Measurements from ENCODE around the gene APOL3. TPM values are rescaled to one million over a fixed set of nuclear protein-coding genes. Genes with fewer than 3 reads are reported as not detected.

The APOL3 gene
- total RNA-seq, 1 experiment from 2014 or later, result not detected

GRCh38 chr22:36182056-36182455, 21.5 kb upstream of the APOL3 start:
- peaks cover 16% of the 10 kb centered on the region for H3K4me1 ChIP-seq (ENCODE audit: insufficient read depth, low read length, poor library complexity, severe bottlenecking)
- no peak overlapping the region for H3K27ac ChIP-seq (ENCODE audit: low read depth, low read length, poor library complexity, severe bottlenecking)
- no peaks in the 10 kb centered on the region for H3K27me3 ChIP-seq (replicated peaks; ENCODE audit: insufficient read depth, low read depth, low read length, poor library complexity)
- no peak overlapping the region for H3K4me3 ChIP-seq (ENCODE audit: low read depth, low read length, poor library complexity, severe bottlenecking)
- H3K36me3 ChIP-seq (ENCODE audit: insufficient read depth, low read length, poor library complexity, severe bottlenecking), result no peaks in the 10 kb centered on the region
- CTCF ChIA-PET, result no interaction called here
- TF ChIP-seq EZH2 (IDR thresholded peaks at IDR 0.05; ENCODE audit: borderline replicate concordance, low read depth, low read length, poor library complexity, severe bottlenecking), result no peak
- no peak for TF ChIP-seq CTCF (conservative IDR thresholded peaks at IDR 0.05; ENCODE audit: low read depth, low read length)
- no TSS peak for BruUV-seq (replicated peaks)
- no peaks in the 10 kb centered on the region for H3K9me3 ChIP-seq (ENCODE audit: low read depth, low read length, poor library complexity, severe bottlenecking)
- POLR2A ChIA-PET (ENCODE audit: low non-redundant PET), result no interaction called here
- DNase-seq (ENCODE audit: low spot score), result no peak
- intact Hi-C loops (cut with micrococcal nuclease; ENCODE audit: unreplicated experiment), result loop anchor here (5.0 kb wide), 1 partner anchor 35 kb away; no protein-coding TSS in a partner anchor

- Histone ChIP-seq H3K27me3 (replicated peaks; ENCODE audit: insufficient read depth, low read depth, low read length, poor library complexity) (no peaks in the 10 kb centered on the region), H3K4me1 (ENCODE audit: insufficient read depth, low read length, poor library complexity, severe bottlenecking) (peaks cover 16% of the 10 kb centered on the region), H3K27ac (ENCODE audit: low read depth, low read length, poor library complexity, severe bottlenecking) (no peak overlapping the region), H3K36me3 (ENCODE audit: insufficient read depth, low read length, poor library complexity, severe bottlenecking) (no peaks in the 10 kb centered on the region), H3K9me3 (ENCODE audit: low read depth, low read length, poor library complexity, severe bottlenecking) (no peaks in the 10 kb centered on the region), H3K4me3 (ENCODE audit: low read depth, low read length, poor library complexity, severe bottlenecking) (no peak overlapping the region)
- BruUV-seq (replicated peaks), result no TSS peak
- DNase-seq (ENCODE audit: low spot score), result no peak
- ChIA-PET POLR2A (ENCODE audit: low non-redundant PET) (no interaction called here), CTCF (no interaction called here)
- intact Hi-C loops (cut with micrococcal nuclease; ENCODE audit: unreplicated experiment), result loop anchor here (5.0 kb wide), 1 partner anchor 34 kb away; no protein-coding TSS in a partner anchor
- TF ChIP-seq CTCF (conservative IDR thresholded peaks at IDR 0.05; ENCODE audit: low read depth, low read length), result no peak
- TF ChIP-seq EZH2 (IDR thresholded peaks at IDR 0.05; ENCODE audit: borderline replicate concordance, low read depth, low read length, poor library complexity, severe bottlenecking), result no peak
Observed at GRCh38 chr22:36180928-36181327, 20.4 kb upstream of the APOL3 start.

- H3K27ac ChIP-seq (ENCODE audit: low read depth, low read length, poor library complexity, severe bottlenecking), result no peak overlapping the region
- H3K4me1 ChIP-seq (ENCODE audit: insufficient read depth, low read length, poor library complexity, severe bottlenecking), result peaks cover 16% of the 10 kb centered on the region
- POLR2A ChIA-PET (ENCODE audit: low non-redundant PET), result no interaction called here
- CTCF ChIA-PET, result no interaction called here
- H3K27me3 ChIP-seq (replicated peaks; ENCODE audit: insufficient read depth, low read depth, low read length, poor library complexity), result no peaks in the 10 kb centered on the region
- peak; percentile 78 for DNase-seq (ENCODE audit: low spot score)
- no peaks in the 10 kb centered on the region for H3K36me3 ChIP-seq (ENCODE audit: insufficient read depth, low read length, poor library complexity, severe bottlenecking)
- no TSS peak for BruUV-seq (replicated peaks)
- TF ChIP-seq EZH2 (IDR thresholded peaks at IDR 0.05; ENCODE audit: borderline replicate concordance, low read depth, low read length, poor library complexity, severe bottlenecking), result no peak
- peak; percentile 94 for TF ChIP-seq CTCF (conservative IDR thresholded peaks at IDR 0.05; ENCODE audit: low read depth, low read length)
- intact Hi-C loops (cut with micrococcal nuclease; ENCODE audit: unreplicated experiment), result loop anchor here (5.0 kb wide), 1 partner anchor 33 kb away; no protein-coding TSS in a partner anchor
- no peak overlapping the region for H3K4me3 ChIP-seq (ENCODE audit: low read depth, low read length, poor library complexity, severe bottlenecking)
- no peaks in the 10 kb centered on the region for H3K9me3 ChIP-seq (ENCODE audit: low read depth, low read length, poor library complexity, severe bottlenecking)
Observed at GRCh38 chr22:36180038-36180880, 19.7 kb upstream of the APOL3 start.
